Measurements from ENCODE around the gene FMNL1. TPM values are rescaled to one million over a fixed set of nuclear protein-coding genes. Genes with fewer than 3 reads are reported as not detected.

The FMNL1 gene
- total and polyA plus RNA-seq, 10 of the 15 experiments (the other 5 are each of a cell fraction or from before 2014, with no cell fraction given): 3.3 to 108 (median 19.5) TPM

- DNase-seq (ENCODE audit: low read depth, low spot score) (no peak), ATAC-seq (no peak), FAIRE-seq (no peak)
- TSS peak; percentile 7 for BruUV-seq (replicated peaks)
- Histone ChIP-seq H2AFZ (ENCODE audit: control insufficient read depth, low read depth, low read length) (no peak overlapping the region), H3K36me3 (ENCODE audit: control insufficient read depth in 2 of 2, insufficient read depth in 2 of 2, low read length in 1 of 2) (peaks cover 41 to 43% of the 10 kb centered on the region in 2 experiments), H3K4me1 (ENCODE audit: control insufficient read depth, insufficient read depth, low read length) (no peaks in the 10 kb centered on the region), H3K9me3 (replicated peaks; ENCODE audit: control insufficient read depth, insufficient read depth, low read length) (no peaks in the 10 kb centered on the region), H3K4me2 (ENCODE audit: control insufficient read depth, insufficient read depth) (no peak overlapping the region), H3K27ac (ENCODE audit: control insufficient read depth, insufficient read depth) (no peak overlapping the region), H3K79me2 (ENCODE audit: control insufficient read depth, insufficient read depth, low read length) (no peaks in the 10 kb centered on the region), H4K20me1 (ENCODE audit: control insufficient read depth, insufficient read depth) (no peaks in the 10 kb centered on the region), H3K4me3 (no peak overlapping the region), H3K27me3 (replicated peaks in 1 of 2; ENCODE audit: control insufficient read depth in 2 of 2, insufficient read depth in 2 of 2, low read length in 1 of 2) (no peaks in the 10 kb centered on the region), H3K9ac (ENCODE audit: control insufficient read depth, insufficient read depth, low read length) (no peak overlapping the region)
- RAD21 ChIA-PET (ENCODE audit: unreplicated experiment): interaction anchor here (0.9 to 3.3 kb wide), 6 partner anchors 24 to 105 kb away, joined by 3 to 15 read pairs (median 4); partner anchors contain the start of gene MAP3K14
- 86% methylated on average over 21 of the region's 21 CpGs for WGBS (ENCODE audit: insufficient coverage, insufficient replicate concordance, low lambda C conversion rate, missing lambda C conversion rate)
- CTCF ChIA-PET: interaction anchor here (0.6 to 3.2 kb wide), 10 partner anchors 16 to 266 kb away, joined by 3 to 15 read pairs (median 4); partner anchors contain the start of genes ACBD4 and MAP3K14
- SMC1A ChIA-PET (ENCODE audit: uncharacterized antibody, unreplicated experiment): interaction anchor here (0.9 to 2.2 kb wide), 6 partner anchors 10 to 103 kb away, joined by 3 to 11 read pairs (median 4); partner anchors contain the start of gene MAP3K14
- TF ChIP-seq POLR2AphosphoS2 (IDR thresholded peaks at IDR 0.05; ENCODE audit: low read depth, low read length) (peak; percentile 12; the same call in 1 of the 2 replicates), NR2C1 (IDR thresholded peaks at IDR 0.05) (no peak)
- in situ Hi-C loops (cut with MboI): no loop called here
- POLR2A ChIA-PET: interaction anchor here (0.9 to 1.0 kb wide), 2 partner anchors 9 to 32 kb away, joined by 3 to 4 read pairs; no protein-coding TSS in a partner anchor
- intact Hi-C loops (cut with micrococcal nuclease; ENCODE audit: unreplicated experiment): no loop called here
Observed at GRCh38 chr17:45282683-45283644, 61.3 kb downstream of the FMNL1 start.

- POLR2A ChIA-PET: interaction anchor here (0.5 kb wide), 1 partner anchor 981 kb away, joined by 3 read pairs; no protein-coding TSS in a partner anchor
- in situ Hi-C loops (cut with MboI) (no loop called here), intact Hi-C loops (cut with micrococcal nuclease; ENCODE audit: unreplicated experiment) (no loop called here)
- peak overlapping the region; percentile 44 for H3K27ac ChIP-seq (ENCODE audit: control insufficient read depth, insufficient read depth)
- no peak for FAIRE-seq
- 97% methylated on average over 10 of the region's 10 CpGs for WGBS (ENCODE audit: insufficient coverage, insufficient replicate concordance, low lambda C conversion rate, missing lambda C conversion rate)
- H3K9ac ChIP-seq (ENCODE audit: control insufficient read depth, insufficient read depth, low read length): no peak overlapping the region; the same call in 1 of the 2 replicates
- H4K20me1 ChIP-seq (ENCODE audit: control insufficient read depth, insufficient read depth): no peaks in the 10 kb centered on the region
- no TSS peak for BruUV-seq (replicated peaks)
- no peaks in the 10 kb centered on the region for H3K4me1 ChIP-seq (ENCODE audit: control insufficient read depth, insufficient read depth, low read length)
- peaks cover 44% of the 10 kb centered on the region in 2 experiments for H3K36me3 ChIP-seq (ENCODE audit: control insufficient read depth in 2 of 2, insufficient read depth in 2 of 2, low read length in 1 of 2)
- no peak overlapping the region for H2AFZ ChIP-seq (ENCODE audit: control insufficient read depth, low read depth, low read length)
- no peaks in the 10 kb centered on the region for H3K9me3 ChIP-seq (replicated peaks; ENCODE audit: control insufficient read depth, insufficient read depth, low read length)
- CTCF ChIA-PET: interaction anchor here (0.6 to 3.2 kb wide), 11 partner anchors 11 to 111 kb away, joined by 3 to 15 read pairs (median 5); partner anchors contain the start of gene MAP3K14
- H3K4me3 ChIP-seq: no peak overlapping the region
- TF ChIP-seq NFYB (IDR thresholded peaks at IDR 0.05; ENCODE audit: insufficient read depth, low read depth, low read length) (no peak), CHD4 (IDR thresholded peaks at IDR 0.05) (no peak), USF1 (IDR thresholded peaks at IDR 0.05; ENCODE audit: borderline replicate concordance, extremely low read length, insufficient read depth, low read depth, low read length) (no peak)
- RAD21 ChIA-PET (ENCODE audit: unreplicated experiment): interaction anchor here (0.6 to 3.3 kb wide), 5 partner anchors 23 to 100 kb away, joined by 3 to 15 read pairs (median 4); partner anchors contain the start of gene MAP3K14
- DNase-seq (ENCODE audit: low read depth, low spot score): no peak
- H3K4me2 ChIP-seq (ENCODE audit: control insufficient read depth, insufficient read depth): no peak overlapping the region
- H3K79me2 ChIP-seq (ENCODE audit: control insufficient read depth, insufficient read depth, low read length): no peaks in the 10 kb centered on the region
- SMC1A ChIA-PET (ENCODE audit: uncharacterized antibody, unreplicated experiment): interaction anchor here (0.7 to 2.2 kb wide), 6 partner anchors 10 to 50 kb away, joined by 3 to 11 read pairs (median 4); no protein-coding TSS in a partner anchor
- ATAC-seq: no peak
- H3K27me3 ChIP-seq (replicated peaks in 1 of 2; ENCODE audit: control insufficient read depth in 2 of 2, insufficient read depth in 2 of 2, low read length in 1 of 2): no peaks in the 10 kb centered on the region
Observed at GRCh38 chr17:45283711-45284110, 62.0 kb downstream of the FMNL1 start.
